Effector CD4-positive, alpha-beta T cell (primary cell): ENCODE data around the gene HADHA.

ENCODE experiments used
- DNase-seq: peaks from one replicate; pipeline ENCODE4 v3.0.0-alpha.2; 2020

The HADHA gene

GRCh38 chr2:26243470-26244308, 743 bp downstream of the HADHA start:
- no peak for DNase-seq

GRCh38 chr2:26241928-26242436, 2.5 kb downstream of the HADHA start:
- no peak for DNase-seq

- no peak for DNase-seq
These were observed 6.0 kb downstream of the HADHA start for GRCh38 chr2:26238311-26238958.

- no peak for DNase-seq
These were observed 6.6 kb downstream of the HADHA start for GRCh38 chr2:26237868-26238267.

- DNase-seq: no peak
These were observed 9.3 kb downstream of the HADHA start for GRCh38 chr2:26235089-26235488.

- no peak for DNase-seq
These were observed 13.6 kb downstream of the HADHA start for GRCh38 chr2:26230806-26231205.

GRCh38 chr2:26229595-26229994, 14.8 kb downstream of the HADHA start:
- DNase-seq: no peak

- DNase-seq: no peak
These were observed 20.3 kb downstream of the HADHA start for GRCh38 chr2:26224095-26224494.

- DNase-seq: no peak
These were observed 21.4 kb downstream of the HADHA start for GRCh38 chr2:26223018-26223417.

GRCh38 chr2:26217720-26218119, 26.7 kb downstream of the HADHA start:
- no peak for DNase-seq

- DNase-seq: no peak
These were observed 27.8 kb downstream of the HADHA start for GRCh38 chr2:26216587-26216986.

- DNase-seq: no peak
These were observed 28.6 kb downstream of the HADHA start for GRCh38 chr2:26215833-26216232.

GRCh38 chr2:26214759-26215158, 29.7 kb downstream of the HADHA start:
- no peak for DNase-seq

- DNase-seq: no peak
These were observed 32.4 kb downstream of the HADHA start for GRCh38 chr2:26212011-26212410.

GRCh38 chr2:26203906-26204305, 40.5 kb downstream of the HADHA start:
- DNase-seq: no peak

- no peak for DNase-seq
These were observed 41.4 kb downstream of the HADHA start for GRCh38 chr2:26202981-26203490.

- DNase-seq: no peak
These were observed 46.9 kb downstream of the HADHA start for GRCh38 chr2:26197516-26197915.

- no peak for DNase-seq
These were observed 47.6 kb downstream of the HADHA start for GRCh38 chr2:26196683-26197418.

- no peak for DNase-seq
These were observed 49.1 kb downstream of the HADHA start for GRCh38 chr2:26195040-26195984.

GRCh38 chr2:26193578-26194231, 50.7 kb downstream of the HADHA start:
- no peak for DNase-seq
